Measurements from ENCODE around the gene KSR1.

DNA sequence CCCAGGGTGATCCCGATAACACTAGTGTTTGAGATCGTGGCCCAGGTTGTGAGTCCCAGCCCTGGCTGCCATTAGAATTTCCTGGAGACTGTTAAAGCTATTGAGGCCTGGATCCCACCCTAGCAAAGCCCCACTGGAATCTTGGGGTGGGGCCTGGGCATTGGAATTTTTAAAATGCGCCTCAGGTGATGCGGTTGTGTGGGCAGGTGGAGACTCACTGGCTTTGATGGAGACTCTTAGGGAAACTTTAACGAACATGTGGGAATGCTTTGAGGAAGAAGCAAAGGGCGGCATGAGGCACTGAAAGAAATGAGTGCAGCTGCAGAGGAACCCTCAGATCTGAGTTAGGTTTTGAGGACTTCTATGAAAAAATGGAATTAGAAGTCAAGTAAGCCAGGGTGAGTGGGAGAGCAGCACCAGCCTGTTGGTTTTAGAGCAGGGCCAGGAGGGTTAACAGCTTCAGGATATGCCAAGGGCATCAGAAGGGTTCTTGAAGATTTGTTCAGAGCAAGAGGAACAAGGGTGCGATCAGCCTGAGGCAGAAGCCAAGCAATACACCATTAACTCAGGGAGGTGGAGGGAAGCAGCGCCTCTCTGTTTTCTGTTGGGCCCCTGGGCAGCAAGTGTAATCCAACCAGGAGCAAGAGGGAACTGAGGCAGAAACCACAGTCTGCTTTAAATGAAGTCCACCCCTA lies 42.5 kb downstream of the KSR1 start:
- no peak for TF ChIP-seq EZH2phosphoT487 (IDR thresholded peaks at IDR 0.05; ENCODE audit: insufficient read depth, low read depth)
- TF ChIP-seq EZH2 (IDR thresholded peaks at IDR 0.05; ENCODE audit: insufficient read depth, poor library complexity, severe bottlenecking), result no peak

All from GM23248 (cell line).